SK-N-MC (cell line): Measurements from ENCODE around the gene CAMTA1.

Experiments
- EZH2 ChIP-seq: fragments of 200-600 bp; sonication (generic); IDR thresholded peaks from one replicate; pipeline ENCODE4 v1.6.1; 2017; ENCODE audit warnings: antibody characterized with exemption
- FOXP2 ChIP-seq: optimal IDR thresholded peaks from 2 replicates; pipeline ENCODE3; 2011; ENCODE audit warnings: mild to moderate bottlenecking, moderate library complexity; ENCODE audit not compliant: insufficient read depth; ENCODE audit errors: extremely low read length, control extremely low read depth
- POLR2AphosphoS5 ChIP-seq: IDR thresholded peaks from 2 replicates; pipeline ENCODE4 v1.6.1; 2012; ENCODE audit warnings: mild to moderate bottlenecking, low read depth, low read length, borderline replicate concordance

GRCh38 chr1:6802454-6802853 lies 17.2 kb downstream of the CAMTA1 start:
- no peak for TF ChIP-seq POLR2AphosphoS5
- no peak for TF ChIP-seq EZH2
- no peak for TF ChIP-seq FOXP2
